Fibroblast of the aortic adventitia (primary cell): ENCODE data around the gene MLXIPL. TPM values are rescaled to one million over a fixed set of nuclear protein-coding genes. Genes with fewer than 3 reads are reported as not detected.

ENCODE experiments used
- DNase-seq: peaks from one replicate; pipeline ENCODE4 v3.0.0-alpha.2; 2010; ENCODE audit warnings: low read depth
- H3K4me3 ChIP-seq: 2 replicates; pipeline ENCODE4 v1.5.1; 2011; ENCODE audit warnings: low read depth, mild to moderate bottlenecking, control low read depth, low read length, moderate library complexity
- CTCF ChIP-seq: IDR thresholded peaks from 2 replicates; pipeline ENCODE4 v1.5.1; 2011; ENCODE audit warnings: mild to moderate bottlenecking, low read length, control low read depth, inconsistent platforms; ENCODE audit not compliant: insufficient read depth
- total RNA-seq: library from RNA; depleted of rRNA; stranded (reverse); fragments of >200 nt; gene quantifications from 2 replicates; pipeline ENCODE4 v1.2.3, GENCODE V29; 2012; ENCODE audit warnings: low replicate concordance

Gene MLXIPL
- total RNA-seq, 1 donor: 0.72 TPM

GRCh38 chr7:73642834-73643233, 18.5 kb upstream of the MLXIPL start:
- DNase-seq: no peak
- no peak overlapping the region for H3K4me3 ChIP-seq
- no peak for TF ChIP-seq CTCF

GRCh38 chr7:73638911-73639310, 14.6 kb upstream of the MLXIPL start:
- DNase-seq: no peak
- H3K4me3 ChIP-seq: no peak overlapping the region
- TF ChIP-seq CTCF: no peak

- no peak for TF ChIP-seq CTCF
- no peak for DNase-seq
- H3K4me3 ChIP-seq: no peak overlapping the region
These were observed 11.3 kb upstream of the MLXIPL start for GRCh38 chr7:73635428-73636200.

- DNase-seq: no peak
- no peak overlapping the region for H3K4me3 ChIP-seq
- TF ChIP-seq CTCF: no peak
These were observed 9.5 kb upstream of the MLXIPL start for GRCh38 chr7:73633844-73634243.

- TF ChIP-seq CTCF: no peak
- no peak for DNase-seq
- no peak overlapping the region for H3K4me3 ChIP-seq
These were observed 9.0 kb upstream of the MLXIPL start for GRCh38 chr7:73633323-73633722.

- DNase-seq: no peak
- no peak for TF ChIP-seq CTCF
- no peak overlapping the region for H3K4me3 ChIP-seq
These were observed 7.2 kb upstream of the MLXIPL start for GRCh38 chr7:73631558-73631957.

GRCh38 chr7:73628504-73628903, 4.2 kb upstream of the MLXIPL start:
- no peak overlapping the region for H3K4me3 ChIP-seq
- no peak for TF ChIP-seq CTCF
- DNase-seq: no peak
